C4-2B (cell line): ENCODE measurements around the gene ARMC2.

Source experiments
- H3K27ac ChIP-seq: fragments of 450-650 bp; 2 replicates; pipeline ENCODE4 v1.5.1; 2017
- ZFX ChIP-seq: fragments of 450-650 bp; IDR thresholded peaks from 2 replicates; pipeline ENCODE4 v1.6.1; 2017
- TF ChIP-seq, protein P1 (sequence below): fragments of 450-650 bp; conservative IDR thresholded peaks from 2 replicates; pipeline ENCODE4 v1.5.1; 2017; ENCODE audit warnings: mild to moderate bottlenecking

The ARMC2 gene

DNA sequence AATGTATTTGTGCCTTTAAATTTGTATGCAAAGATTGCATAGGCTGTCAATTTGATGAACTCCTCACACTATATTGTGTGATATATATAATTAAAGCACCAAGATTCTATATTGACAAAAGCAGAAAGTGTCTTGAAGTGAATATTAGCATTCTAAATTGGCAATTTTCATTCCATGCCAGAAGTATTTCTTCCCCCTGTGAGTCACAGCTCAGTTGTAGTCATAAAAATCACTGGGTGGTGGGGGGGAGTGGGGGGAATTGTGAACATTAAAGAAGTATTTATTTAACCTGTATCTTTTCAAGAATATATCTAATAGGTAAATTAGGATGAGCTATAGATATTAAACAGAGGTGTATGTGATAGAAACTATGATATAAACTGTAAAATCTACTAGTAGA is 3.1 kb upstream of the ARMC2 start:
- no peak for TF ChIP-seq ZFX
- TF ChIP-seq, protein P1, sequence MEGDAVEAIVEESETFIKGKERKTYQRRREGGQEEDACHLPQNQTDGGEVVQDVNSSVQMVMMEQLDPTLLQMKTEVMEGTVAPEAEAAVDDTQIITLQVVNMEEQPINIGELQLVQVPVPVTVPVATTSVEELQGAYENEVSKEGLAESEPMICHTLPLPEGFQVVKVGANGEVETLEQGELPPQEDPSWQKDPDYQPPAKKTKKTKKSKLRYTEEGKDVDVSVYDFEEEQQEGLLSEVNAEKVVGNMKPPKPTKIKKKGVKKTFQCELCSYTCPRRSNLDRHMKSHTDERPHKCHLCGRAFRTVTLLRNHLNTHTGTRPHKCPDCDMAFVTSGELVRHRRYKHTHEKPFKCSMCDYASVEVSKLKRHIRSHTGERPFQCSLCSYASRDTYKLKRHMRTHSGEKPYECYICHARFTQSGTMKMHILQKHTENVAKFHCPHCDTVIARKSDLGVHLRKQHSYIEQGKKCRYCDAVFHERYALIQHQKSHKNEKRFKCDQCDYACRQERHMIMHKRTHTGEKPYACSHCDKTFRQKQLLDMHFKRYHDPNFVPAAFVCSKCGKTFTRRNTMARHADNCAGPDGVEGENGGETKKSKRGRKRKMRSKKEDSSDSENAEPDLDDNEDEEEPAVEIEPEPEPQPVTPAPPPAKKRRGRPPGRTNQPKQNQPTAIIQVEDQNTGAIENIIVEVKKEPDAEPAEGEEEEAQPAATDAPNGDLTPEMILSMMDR: no peak
- H3K27ac ChIP-seq: no peak overlapping the region

DNA sequence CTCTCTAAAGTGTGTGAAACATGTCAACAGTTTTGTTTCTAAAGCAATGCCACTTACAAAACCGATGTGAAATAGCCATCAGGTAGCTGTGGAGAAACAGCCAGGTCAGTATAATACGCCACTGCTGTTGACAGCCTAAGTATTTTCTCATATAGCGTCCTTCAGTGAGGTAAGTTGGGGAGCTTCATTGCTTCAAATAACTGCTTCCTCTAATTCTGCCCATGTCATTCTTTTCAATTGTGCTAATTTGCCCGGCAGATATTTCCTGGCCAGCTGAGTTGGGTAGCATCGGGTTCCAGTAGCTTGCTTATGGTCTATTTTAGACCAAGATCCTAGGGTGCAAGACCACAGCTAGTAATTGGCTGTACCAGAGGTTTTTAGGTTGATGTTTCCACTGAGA is 2.1 kb upstream of the ARMC2 start:
- no peak overlapping the region for H3K27ac ChIP-seq
- TF ChIP-seq, protein P1: no peak
- no peak for TF ChIP-seq ZFX

DNA sequence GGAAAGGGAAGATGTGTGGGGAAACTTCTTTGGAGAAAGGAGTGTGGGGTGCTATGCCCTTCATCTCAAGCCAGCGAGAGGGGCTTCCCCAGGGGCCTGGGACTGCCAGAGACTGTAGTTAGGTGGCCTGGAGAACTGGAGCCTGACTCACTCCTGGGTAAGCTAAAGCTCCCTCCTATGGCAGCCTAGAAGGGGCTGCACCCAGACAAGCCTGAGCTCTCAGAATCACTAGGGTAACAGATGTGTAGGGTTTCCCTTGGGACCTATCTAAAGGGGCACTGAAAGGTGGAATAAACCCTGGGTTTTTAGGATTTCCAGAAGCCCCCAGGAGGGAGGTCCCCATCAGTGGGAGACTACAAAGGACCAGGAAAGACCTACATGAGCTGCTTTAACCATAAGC is 1.6 kb upstream of the ARMC2 start:
- no peak for TF ChIP-seq ZFX
- TF ChIP-seq, protein P1: no peak
- H3K27ac ChIP-seq: no peak overlapping the region

DNA sequence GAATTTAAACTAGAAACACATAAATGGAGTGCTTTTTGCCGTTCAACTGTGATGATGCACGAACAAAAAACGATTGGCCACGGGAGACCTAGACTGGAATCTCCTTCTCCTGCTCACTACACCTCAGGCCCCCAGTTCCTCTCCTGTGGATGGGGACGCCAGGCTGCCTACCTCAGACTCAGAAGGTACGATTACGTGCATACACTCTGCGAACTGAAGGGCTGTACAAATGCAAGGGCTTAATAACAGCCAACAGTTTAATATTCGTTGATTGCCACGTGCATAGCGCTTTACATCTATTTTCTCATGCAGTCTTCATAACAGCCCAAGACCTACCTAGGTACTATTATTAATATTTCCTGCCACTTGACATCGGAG is 495 bp upstream of the ARMC2 start:
- peak overlapping the region; percentile 39 for H3K27ac ChIP-seq
- TF ChIP-seq ZFX: no peak
- TF ChIP-seq, protein P1: no peak

DNA sequence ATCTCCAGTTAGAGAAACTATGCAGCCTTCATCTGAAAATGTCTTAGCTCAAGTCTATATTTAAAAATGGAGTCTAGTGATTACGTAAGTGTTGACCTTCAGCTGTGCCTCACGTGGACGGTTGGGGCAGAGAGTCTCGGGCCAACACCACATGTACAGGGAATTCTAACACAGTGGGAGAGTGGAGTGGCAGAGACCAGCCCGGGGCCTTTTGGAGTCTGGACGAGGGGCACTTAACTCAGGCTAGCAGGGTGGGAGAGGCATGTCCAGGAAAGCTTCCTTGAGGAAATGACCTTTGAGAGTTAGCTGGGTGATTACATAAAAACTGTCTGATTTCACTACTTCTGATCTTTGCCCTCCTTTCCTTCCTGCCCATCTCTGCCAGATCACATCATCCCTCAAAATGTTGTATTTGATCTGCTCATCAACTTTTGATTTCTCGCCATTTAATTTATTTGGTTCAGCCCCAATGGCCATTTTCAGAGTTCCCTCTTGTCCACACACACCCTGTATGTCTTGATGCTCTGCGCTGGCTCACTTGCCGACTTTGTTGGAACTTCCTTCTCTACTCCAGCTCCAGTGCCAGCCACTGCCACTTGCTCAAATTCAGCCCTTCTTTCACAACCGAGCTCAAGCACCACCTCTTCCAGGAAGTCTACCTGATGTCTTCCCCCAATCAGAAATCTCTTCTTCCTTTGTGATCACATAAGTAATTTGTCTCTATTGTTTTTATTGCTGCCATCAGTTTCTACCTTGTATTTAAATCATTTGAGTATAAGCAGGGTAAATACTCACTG is 2.6 kb downstream of the ARMC2 start:
- TF ChIP-seq, protein P1: no peak
- TF ChIP-seq ZFX: no peak
- no peak overlapping the region for H3K27ac ChIP-seq

DNA sequence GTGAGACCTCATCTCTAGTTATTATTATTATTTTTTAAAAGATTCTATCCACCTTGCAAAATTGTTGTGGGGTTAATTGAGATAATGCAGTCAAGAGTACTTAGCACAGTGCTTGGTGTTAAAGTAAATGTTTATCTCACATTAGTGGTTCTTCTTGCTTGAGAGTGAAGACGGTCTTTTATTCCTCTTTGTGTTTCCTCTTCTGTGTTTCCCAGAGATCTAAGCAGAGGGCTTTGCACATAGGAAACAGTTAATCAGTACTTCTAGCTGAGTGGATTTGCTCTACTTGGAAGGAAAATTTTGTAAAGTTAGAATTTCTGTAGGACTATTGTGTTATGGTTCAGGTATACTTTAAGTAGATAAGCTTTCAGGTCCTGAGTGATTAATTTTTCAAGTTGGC is 3.5 kb downstream of the ARMC2 start:
- TF ChIP-seq ZFX: no peak
- TF ChIP-seq, protein P1: no peak
- no peak overlapping the region for H3K27ac ChIP-seq

DNA sequence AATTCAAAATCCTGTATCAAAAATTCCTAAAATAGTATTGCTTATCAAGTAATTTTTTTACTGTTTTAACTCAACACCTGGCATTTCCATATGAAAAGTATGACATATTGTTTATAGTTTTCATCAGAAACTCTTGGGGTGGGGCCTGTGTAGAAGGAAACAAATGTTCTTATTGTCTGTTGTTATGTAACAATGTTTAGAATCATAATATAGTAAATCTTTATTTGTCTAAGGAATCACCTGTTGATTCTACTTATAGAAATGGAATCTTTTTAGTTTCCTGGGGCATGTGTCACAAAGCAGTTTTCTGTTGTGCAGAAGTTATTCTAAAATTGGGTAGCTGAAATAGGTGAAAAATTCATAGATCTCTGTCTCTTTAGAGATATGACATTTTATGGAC is 4.9 kb downstream of the ARMC2 start:
- TF ChIP-seq, protein P1: no peak
- TF ChIP-seq ZFX: no peak
- H3K27ac ChIP-seq: no peak overlapping the region
